Thoracic aorta (tissue), 2 donors: ENCODE data around the gene FZD1. TPM values are rescaled to one million over a fixed set of nuclear protein-coding genes. Genes with fewer than 3 reads are reported as not detected.

Source experiments
- ATAC-seq: fragments of 150-250 bp; one replicate; pipeline ENCODE4 v1.8.0; 2017; ENCODE audit warnings: low read depth; ENCODE audit not compliant: insufficient number of reproducible peaks, low FRiP score
- DNase-seq: peaks from one replicate; pipeline ENCODE4 v3.0.0-alpha.2; 2020; ENCODE audit warnings: low spot score
- H3K27ac ChIP-seq, 2 donors: fragments of 200-600 bp; sonication (generic); 1 replicate in 1 of 2; 2 replicates in 1 of 2; pipeline ENCODE4 v1.5.1; 2016; ENCODE audit warnings: mild to moderate bottlenecking in 2 of 2, moderate library complexity in 2 of 2
- H3K27me3 ChIP-seq: fragments of 200-600 bp; sonication (generic); replicated peaks from 2 replicates; pipeline ENCODE4 v1.6.0; 2016; ENCODE audit warnings: mild to moderate bottlenecking; ENCODE audit not compliant: insufficient read depth
- H3K36me3 ChIP-seq: fragments of 200-600 bp; sonication (generic); one replicate; pipeline ENCODE4 v1.5.1; 2016
- H3K4me1 ChIP-seq, 2 donors: fragments of 200-600 bp; sonication (generic); 1 replicate in 1 of 2; 2 replicates in 1 of 2; pipeline versions ENCODE4 v1.5.1 to v1.6.0; 2016; ENCODE audit warnings: low read depth in 2 of 2, mild to moderate bottlenecking in 1 of 2; ENCODE audit not compliant: control insufficient read depth in 1 of 2
- H3K4me3 ChIP-seq: fragments of 200-600 bp; sonication (generic); 2 replicates; pipeline ENCODE4 v1.5.1; 2016; ENCODE audit warnings: mild to moderate bottlenecking
- H3K9me3 ChIP-seq: fragments of 200-600 bp; sonication (generic); 2 replicates; pipeline ENCODE4 v1.5.1; 2016
- total RNA-seq, 2 donors: library from RNA; depleted of rRNA; stranded (reverse); fragments of >200 nt; gene quantifications; one replicate each; pipeline versions ENCODE4 v1.1.0 to v1.2.3, GENCODE V29; 2016
- TF ChIP-seq, protein P1 (sequence below): fragments of 200-600 bp; sonication (generic); IDR thresholded peaks from one replicate; pipeline ENCODE4 v1.5.1; 2019; ENCODE audit warnings: antibody characterized with exemption

The FZD1 gene
- total RNA-seq, 2 donors from 2014 or later, result 33.6 to 57.9 TPM

DNA sequence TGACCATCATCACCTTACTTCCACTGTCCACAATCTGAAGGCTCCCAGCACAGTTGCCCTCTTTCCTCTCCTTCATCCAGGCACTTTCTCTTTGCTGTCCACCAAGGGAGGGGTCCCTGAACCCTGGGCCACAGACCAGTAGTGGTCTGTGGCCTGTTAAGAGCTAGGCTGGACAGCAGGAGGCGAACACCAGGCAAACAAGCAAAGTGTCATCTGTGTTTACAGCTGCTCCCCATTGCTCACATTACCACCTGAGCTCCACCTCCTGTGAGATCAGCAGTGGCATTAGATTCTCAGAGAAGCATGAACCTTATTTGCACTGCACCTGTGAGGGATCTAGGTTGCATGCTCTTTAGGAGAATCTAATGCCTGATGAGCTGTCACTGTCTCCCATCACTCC is 27.7 kb downstream of the FZD1 start:
- TF ChIP-seq, protein P1, sequence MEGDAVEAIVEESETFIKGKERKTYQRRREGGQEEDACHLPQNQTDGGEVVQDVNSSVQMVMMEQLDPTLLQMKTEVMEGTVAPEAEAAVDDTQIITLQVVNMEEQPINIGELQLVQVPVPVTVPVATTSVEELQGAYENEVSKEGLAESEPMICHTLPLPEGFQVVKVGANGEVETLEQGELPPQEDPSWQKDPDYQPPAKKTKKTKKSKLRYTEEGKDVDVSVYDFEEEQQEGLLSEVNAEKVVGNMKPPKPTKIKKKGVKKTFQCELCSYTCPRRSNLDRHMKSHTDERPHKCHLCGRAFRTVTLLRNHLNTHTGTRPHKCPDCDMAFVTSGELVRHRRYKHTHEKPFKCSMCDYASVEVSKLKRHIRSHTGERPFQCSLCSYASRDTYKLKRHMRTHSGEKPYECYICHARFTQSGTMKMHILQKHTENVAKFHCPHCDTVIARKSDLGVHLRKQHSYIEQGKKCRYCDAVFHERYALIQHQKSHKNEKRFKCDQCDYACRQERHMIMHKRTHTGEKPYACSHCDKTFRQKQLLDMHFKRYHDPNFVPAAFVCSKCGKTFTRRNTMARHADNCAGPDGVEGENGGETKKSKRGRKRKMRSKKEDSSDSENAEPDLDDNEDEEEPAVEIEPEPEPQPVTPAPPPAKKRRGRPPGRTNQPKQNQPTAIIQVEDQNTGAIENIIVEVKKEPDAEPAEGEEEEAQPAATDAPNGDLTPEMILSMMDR, result no peak
- no peak for DNase-seq
- H3K36me3 ChIP-seq, result no peaks in the 10 kb centered on the region
- no peak overlapping the region for H3K27ac ChIP-seq
- no peak overlapping the region for H3K4me3 ChIP-seq
- no peak for ATAC-seq
- H3K9me3 ChIP-seq, result no peaks in the 10 kb centered on the region
- H3K27me3 ChIP-seq, result no peaks in the 10 kb centered on the region
- peaks cover 10 to 17% of the 10 kb centered on the region in 2 donors for H3K4me1 ChIP-seq

DNA sequence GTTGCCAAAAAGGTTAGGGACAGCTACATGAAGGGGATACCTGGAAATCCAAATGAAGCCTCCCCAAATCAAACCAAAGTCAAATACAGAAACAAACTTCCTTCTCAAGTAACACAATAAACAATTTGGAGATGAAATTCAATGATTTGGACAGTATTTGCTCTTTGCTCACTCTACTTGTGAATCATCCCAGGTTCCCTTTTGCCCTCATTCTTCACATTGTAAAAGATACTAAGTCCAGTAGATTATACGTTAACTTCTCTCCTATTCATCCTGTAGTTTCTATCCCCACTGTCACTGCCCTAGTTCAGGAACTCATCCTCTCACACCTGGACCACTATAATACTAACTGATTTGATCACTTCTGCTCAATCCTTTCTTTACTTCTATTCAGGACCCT is 28.3 kb downstream of the FZD1 start:
- no peaks in the 10 kb centered on the region for H3K36me3 ChIP-seq
- H3K4me3 ChIP-seq, result no peak overlapping the region
- ATAC-seq, result no peak
- no peak overlapping the region for H3K27ac ChIP-seq
- no peak for DNase-seq
- no peaks in the 10 kb centered on the region for H3K9me3 ChIP-seq
- TF ChIP-seq, protein P1, result no peak
- no peaks in the 10 kb centered on the region for H3K27me3 ChIP-seq
- peaks cover 6 to 11% of the 10 kb centered on the region in 2 donors for H3K4me1 ChIP-seq

DNA sequence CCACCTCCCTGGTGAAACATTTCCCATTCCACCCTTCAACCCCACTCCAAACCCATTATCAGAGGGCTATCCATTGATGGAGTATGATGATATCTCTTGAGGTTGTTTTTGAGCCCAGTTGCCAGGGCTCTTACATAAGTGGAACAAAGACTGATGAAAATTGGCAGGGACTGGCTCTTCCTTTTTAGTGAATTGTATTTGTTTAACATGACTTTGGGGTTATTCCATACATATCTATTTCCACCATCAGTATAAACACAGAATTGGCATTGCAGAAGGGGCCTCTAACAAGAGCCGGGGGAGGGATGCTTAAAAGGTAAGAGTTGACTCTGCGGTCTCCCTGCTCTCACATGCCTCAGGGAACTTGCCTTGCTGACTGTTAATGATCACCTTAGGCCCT is 28.9 kb downstream of the FZD1 start:
- Histone ChIP-seq H3K36me3 (no peaks in the 10 kb centered on the region), H3K4me1 (peaks cover 4 to 5% of the 10 kb centered on the region in 2 donors), H3K9me3 (no peaks in the 10 kb centered on the region), H3K27me3 (no peaks in the 10 kb centered on the region), H3K4me3 (no peak overlapping the region), H3K27ac (no peak overlapping the region)
- ATAC-seq (no peak), DNase-seq (no peak)
- TF ChIP-seq, protein P1, result no peak

DNA sequence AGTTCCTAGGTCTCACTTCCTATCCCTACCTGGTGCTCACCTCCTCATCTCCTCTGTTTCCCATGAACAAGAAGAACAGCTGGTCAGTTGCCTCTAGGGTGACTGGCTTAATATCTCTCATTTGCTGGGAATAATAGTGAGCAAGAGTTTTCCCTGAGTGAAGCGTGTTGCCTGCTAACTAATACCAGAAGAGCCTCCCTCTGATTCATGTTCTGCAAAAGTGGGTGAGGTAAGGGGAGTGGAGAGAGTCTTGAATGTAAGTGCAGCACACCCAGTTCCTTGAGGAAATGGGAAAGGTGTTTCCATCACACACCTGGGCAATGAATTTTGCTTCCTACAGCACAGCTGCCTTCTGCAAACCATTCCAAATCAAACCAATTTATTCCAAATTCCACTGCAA is 29.6 kb downstream of the FZD1 start:
- TF ChIP-seq, protein P1, result no peak
- H3K27me3 ChIP-seq, result no peaks in the 10 kb centered on the region
- H3K9me3 ChIP-seq, result no peaks in the 10 kb centered on the region
- no peaks in the 10 kb centered on the region for H3K4me1 ChIP-seq
- no peak overlapping the region for H3K27ac ChIP-seq
- ATAC-seq (no peak), DNase-seq (no peak)
- no peaks in the 10 kb centered on the region for H3K36me3 ChIP-seq
- no peak overlapping the region for H3K4me3 ChIP-seq

DNA sequence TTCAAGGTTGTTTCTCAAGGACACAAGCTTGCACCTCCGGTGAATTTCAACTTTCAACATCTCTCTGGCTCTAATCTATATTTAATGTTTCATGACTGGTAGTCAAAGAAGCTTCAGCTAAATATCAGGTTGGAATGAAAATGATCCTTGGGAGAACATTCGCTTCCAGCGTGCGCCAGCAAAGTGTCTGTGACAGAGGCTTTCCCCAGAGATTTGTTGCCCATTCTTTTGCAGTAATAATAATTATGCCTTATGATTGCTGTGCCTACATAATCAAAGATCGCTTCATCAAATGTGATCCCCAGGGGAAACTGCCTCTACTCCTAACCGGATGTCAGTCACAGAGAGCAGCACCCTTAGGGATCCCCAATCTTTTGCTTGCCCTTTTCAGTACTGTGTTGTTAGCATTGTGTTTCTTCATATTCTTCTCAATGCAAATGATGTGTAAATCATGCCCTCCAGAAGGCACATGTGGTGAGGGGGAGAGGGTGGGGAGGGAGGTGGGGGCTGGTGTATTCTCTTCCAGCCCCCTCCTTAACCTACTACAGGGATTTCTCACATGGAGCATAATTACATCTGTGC is 30.5 kb downstream of the FZD1 start:
- H3K27me3 ChIP-seq, result no peaks in the 10 kb centered on the region
- no peaks in the 10 kb centered on the region for H3K9me3 ChIP-seq
- no peak overlapping the region for H3K27ac ChIP-seq
- H3K36me3 ChIP-seq, result no peaks in the 10 kb centered on the region
- TF ChIP-seq, protein P1, result no peak
- DNase-seq, result no peak
- ATAC-seq, result no peak
- H3K4me3 ChIP-seq, result no peak overlapping the region
- no peaks in the 10 kb centered on the region for H3K4me1 ChIP-seq
